GM11168 (cell line): ENCODE results near the gene TPD52L1.
"Not testable (repeated sequence)": the region's sequence is repeated elsewhere in the genome, so short reads cannot be mapped to it uniquely, and the experiment has no call there.

ENCODE experiments used
- in situ Hi-C: fragments of 300-500 bp; cut with MboI; formaldehyde crosslinking; loops from one replicate; pipeline ENCODE4 v1.12.0; 2022; ENCODE audit warnings: low sequenced_read_pairs; ENCODE audit not compliant: unreplicated experiment

The TPD52L1 gene, protein sequence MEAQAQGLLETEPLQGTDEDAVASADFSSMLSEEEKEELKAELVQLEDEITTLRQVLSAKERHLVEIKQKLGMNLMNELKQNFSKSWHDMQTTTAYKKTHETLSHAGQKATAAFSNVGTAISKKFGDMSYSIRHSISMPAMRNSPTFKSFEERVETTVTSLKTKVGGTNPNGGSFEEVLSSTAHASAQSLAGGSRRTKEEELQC

DNA sequence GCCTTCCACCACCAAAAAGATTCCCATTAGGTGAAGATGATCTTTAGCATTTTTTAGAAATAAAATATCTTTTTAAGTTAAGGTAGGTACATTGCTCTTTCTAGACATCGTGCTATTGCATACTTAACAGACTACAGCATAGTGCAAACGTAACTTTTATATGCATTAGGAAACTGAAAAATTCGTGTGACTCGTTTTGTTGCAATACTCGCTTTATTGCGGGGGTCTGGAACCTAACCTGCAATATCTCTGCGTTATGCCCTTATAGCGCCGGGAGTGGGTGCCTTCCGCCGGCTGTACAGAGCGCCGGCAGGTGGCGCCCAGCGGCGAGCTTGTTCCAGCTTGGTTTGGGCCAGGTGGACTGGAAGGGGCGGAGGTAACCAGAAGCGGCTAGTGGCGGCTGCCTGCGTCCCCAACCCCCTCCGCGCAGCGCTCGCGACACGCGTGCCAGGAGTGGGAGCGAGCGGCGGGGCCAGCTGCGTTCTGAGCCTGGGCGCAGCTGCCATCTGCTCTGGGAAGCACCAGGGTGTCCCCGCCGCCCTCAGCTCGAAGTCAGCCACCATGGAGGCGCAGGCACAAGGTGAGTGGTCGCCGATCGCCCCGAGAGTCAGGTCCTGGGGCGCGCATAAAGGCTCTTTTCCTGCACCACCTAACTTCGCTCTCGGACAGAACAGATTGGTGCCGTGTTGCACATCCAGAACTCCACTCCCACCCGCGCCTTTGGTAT lies at the start of gene TPD52L1:
Gene TPD52L1 (plus strand): TSS at position 383 of the 727 bp plus-strand sequence. CDS start 179 bp downstream, at position 562.
- in situ Hi-C loops: no loop called here

DNA sequence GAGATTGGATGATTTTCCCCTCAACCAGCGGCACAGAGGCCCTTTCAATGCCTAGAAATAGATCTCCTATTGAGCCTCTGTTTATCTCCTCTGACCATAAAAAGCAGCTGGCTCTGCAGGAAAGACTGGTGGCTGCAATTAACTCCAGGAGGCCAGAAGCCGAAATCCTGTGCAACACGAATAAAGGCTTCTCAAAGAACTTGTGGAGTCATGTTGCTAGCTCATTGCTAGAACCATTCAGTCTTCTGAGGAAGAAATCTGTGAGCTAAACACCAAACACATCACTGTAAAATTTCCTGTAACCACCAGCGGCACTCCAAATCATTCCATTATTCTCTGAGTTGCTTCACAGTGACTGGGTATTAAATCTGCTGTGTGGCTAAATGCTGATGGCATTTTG lies 49.1 kb upstream of the TPD52L1 start:
- in situ Hi-C loops: no loop called here

DNA sequence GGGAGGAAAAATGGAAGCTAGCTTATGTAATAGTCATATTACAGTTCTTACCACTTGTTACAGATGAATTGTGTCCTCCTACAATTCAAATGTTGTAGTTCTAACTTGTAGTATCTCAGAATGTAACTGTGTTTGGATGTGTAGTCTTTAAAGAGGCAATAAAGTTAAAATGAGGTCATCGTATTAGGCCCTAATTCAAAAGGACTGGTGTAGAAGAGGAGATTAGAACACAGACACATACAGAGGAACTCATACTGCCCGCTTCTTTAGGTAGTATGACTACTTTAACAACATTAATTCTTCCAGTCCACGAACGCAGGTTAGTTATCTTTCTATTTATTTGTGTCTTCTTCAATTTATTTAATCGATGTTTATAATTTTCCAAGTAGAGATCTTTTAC lies 46.5 kb upstream of the TPD52L1 start:
- in situ Hi-C loops: no loop called here

DNA sequence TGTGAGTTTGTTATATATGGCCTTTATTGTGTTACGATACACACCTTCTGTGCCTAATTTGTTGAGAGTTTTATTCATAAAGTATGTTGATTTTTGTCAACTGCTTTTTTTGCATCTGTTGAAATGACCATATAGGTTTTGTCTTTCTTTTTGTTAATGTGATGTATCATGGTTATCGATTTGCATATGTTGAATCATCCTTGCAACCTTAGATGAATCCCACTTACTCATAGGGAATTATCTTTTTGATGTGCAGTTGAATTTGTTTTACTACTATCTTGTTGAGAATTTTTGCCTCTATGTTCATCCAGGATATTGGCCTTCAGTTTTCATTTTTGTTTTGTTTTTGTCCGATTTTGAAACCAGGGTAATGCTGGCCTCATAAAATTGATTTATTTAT lies 45.7 kb upstream of the TPD52L1 start:
- in situ Hi-C loops: no loop called here

DNA sequence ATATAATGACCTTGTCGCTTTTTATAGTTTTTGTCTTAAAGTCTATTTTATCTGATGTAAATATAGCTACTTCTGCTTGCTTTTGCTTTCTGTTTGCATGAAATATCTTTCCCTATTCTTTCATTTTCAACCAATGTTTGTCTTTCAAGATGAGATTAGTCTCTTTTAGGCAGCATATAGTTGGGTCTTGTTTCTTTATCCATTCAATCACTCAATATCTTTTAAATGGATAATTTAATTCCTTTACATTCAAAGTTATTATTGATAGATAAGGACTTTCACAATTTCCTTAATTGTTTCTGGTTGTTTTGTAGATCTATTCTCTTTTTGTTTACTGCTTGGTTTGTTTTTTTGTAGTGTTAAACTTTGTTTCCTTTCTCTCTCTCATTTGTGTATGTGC lies 43.5 kb upstream of the TPD52L1 start:
- in situ Hi-C loops: no loop called here

DNA sequence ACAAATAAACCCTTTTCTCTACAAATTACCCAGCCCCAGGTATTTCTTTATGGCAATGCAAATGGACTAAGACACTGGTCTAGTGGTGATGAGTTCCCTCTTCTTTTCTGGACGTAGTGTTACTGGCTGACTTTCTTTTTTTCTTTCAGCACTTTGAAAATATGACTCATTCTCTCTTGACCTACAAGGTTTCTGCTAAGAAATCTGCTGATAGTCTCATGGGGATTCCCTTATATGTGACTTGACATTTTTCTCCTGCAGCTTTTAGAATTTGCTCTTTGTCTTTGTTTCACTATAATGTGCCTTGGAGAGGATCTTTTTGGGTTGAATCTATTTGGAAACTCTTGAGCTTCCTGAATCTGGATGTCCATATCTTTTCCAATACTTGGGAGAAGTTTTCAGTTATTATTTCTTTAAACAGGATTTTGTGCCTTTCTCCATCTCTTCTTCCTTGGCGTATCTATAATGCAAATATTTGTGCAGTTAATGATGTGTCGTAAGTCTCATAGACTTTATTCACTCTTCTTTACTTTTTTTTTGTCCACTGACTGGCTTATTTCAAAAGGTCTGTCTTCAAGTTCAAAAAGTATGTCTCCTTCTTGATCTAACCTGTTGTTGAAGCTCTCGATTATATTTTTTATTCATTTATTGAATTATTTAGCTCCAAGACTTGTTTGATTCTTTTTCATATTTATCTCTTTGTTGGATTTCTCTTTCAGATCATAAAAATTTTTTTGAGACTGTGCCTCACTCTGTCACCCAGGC lies 42.2 kb upstream of the TPD52L1 start:
- in situ Hi-C loops: no loop called here

DNA sequence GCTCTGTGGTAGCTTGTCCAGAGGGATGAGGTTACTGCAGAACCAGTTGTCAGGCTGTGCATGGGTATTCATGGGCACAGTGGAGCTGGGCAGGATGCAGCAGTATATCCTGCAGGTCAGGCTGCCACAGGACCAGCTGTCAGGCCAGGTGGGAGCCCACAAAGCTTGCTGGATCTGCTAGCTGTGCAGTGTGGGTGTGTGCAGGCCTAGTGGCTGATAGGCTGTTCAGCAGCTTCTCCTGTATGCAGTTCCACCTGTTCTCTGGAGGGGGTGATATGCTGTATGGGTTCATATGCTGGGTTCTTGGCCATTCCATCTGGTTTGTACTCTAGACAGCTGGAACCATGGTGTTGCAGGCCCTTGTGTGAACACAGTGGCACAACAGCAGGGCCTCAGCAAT lies 40.6 kb upstream of the TPD52L1 start:
- in situ Hi-C loops: no loop called here

DNA sequence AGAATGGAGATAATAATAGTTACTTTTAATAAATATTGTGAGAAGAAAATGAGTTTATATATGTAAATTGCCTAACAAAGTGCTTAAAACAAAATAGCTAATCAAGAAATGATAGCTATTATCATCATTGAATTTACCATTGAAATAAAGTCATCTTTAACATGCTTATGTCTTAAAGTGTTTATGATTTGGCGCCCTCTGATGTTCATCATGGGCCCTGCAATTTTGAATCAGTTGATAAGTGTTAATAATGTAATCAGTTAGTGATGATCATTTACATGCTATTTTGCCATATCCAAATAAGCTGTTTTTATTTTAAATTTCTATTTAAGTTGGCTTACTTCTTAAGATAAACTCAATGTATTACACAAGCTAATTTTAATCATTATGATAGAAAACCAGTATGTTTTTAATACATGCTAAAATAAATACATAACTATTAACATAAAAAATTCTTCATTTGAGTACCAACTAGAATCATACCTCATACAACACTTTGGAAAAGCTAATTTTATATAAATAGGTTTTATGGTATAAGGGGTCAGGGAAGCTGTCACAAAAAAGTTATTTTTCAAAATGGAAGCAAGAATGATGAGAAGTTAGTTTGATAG lies 39.2 kb upstream of the TPD52L1 start:
- in situ Hi-C loops: no loop called here

DNA sequence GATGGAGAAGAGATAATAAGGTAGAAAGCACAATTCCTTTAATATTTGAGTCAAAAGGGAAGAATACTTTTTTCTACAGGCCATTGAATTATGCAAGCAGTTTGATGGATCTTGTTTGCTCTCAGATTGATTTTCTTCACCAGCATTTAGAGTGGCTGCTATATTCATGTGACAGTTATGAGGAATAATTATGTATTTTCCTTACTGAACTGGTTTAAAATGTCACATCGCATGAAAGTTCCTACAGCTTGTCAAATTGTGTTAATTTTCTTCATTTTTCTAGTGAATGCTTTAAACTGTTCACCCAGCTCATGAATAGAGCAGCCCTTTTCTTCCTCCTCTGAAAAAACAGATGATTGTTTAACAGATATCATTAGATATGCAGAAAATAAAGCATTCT lies 37.4 kb upstream of the TPD52L1 start:
- in situ Hi-C loops: no loop called here

DNA sequence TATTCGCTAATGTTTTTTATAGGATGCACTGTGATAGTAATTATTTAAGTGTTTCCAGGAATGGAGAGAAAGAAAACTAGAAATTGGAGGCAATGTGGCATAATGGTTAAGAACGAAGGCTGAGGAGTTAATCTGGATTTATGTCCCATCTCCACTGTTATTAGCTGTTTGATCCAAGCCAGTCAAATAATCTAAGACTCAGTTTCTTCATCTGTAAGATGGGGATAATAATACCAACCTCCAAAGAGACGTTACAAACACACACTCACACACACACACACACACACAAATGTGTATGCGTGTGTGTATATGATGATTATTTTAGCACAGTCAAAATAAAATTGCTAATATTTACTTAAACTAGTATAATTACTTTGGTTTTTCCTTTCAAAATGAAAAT lies 36.9 kb upstream of the TPD52L1 start:
- in situ Hi-C loops: no loop called here

DNA sequence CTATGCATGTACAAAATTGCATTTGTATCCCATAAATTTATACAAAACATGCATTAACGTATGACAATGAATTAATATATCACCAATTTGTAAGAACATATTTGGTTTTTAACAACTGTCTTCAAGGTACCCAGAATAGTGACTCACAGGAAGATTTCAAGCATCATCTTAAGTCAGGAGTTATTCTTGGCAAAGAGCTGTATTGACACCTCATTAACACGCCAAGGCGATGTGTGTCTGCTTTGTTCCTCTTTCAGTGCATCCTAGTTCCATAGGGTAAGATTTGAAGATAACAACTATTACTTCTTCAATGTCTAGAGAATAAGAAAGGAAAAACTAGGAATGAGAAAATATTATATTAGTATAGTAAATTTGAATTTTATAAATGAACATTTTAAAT lies 35.8 kb upstream of the TPD52L1 start:
- in situ Hi-C loops: no loop called here

DNA sequence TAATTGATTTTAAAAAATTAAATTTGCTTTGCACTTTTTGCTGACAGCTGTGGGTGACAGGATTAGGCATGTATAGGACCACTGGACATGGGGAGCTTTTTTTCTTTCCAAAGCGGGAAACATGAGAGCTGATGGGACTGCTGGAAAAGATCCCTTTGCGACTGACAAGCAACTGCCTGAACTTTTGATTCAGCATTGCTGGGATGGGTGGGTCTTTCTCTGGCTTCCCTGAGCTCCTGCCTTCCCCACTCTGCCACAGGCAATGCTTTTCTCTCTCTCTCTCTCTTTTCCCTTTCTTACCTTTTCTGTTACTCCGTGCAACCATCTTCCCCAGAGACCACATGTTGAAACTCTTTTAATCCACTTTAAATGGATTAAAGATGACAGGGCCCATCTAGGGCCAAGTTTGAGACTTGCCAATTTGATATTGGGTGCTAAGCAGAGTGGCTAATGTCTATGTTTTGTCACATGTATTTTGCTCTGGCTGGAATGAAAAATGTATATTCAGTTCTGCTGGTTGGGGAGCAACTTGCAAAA lies 33.5 kb upstream of the TPD52L1 start:
- in situ Hi-C loops: no loop called here

DNA sequence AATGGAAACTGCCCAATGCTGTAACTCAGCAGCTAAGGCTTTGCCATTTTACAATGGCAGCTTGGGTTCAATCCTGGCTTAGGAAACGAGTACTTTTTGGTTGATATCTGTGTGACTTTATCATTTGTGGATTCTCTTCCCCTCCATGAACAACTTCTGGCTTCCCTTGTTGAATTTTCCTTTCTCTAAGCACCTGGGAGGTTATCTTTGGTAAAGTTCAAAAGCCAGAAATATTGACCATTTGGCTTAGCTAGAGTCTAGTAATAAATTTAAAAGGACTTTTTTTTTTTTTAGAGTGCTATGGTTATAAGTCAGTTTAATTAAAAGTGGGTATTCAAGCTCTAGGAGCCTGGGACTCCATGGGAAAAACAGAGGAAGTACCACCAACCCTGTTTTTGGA lies 31.7 kb upstream of the TPD52L1 start:
- in situ Hi-C loops: no loop called here

DNA sequence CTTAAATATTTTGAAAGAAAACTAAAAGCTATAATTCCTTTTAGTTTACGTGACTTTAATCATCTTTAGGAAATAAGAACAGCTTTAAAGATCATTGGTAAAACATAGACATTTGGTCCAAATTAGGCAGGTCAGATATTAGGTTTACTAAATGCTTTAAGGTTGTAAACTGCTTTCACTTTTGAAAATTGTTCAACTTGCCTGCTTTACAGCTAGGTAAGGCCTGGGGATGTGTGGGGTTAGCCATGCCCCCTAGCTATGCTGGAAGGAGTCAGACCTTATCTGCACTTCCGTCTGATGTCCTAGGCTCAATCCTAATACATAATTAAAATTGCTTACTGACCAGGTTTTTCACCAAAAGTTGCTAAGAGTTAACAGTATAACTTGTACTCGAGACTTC lies 30.5 kb upstream of the TPD52L1 start:
- in situ Hi-C loops: no loop called here

DNA sequence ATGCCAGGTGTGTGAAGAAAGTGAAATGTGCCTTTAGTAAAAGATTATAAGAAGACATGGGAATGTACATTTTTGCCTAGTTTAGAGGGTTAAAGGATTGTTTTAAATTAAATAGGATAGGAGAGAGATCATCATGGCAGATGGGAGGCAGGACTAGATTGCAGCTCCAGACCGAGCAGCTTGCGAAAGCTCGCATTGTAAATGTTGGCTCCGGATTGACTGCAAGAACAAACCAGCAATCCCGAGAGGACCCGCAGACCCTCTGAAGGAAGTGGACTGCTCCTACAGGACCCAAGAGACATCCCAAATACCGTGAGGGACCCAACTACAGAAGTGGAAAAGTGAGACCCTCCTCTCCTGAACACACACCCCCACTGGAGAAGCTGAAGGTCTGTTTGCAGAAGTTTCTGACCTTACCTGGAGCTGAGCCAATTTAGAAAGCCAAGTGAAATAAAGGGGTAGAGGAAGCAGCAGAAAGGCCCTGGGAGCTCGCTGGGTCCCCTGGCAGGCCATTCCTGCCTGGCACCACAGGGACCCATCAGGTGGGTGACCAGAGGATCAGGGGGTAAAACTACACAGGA lies 30.0 kb upstream of the TPD52L1 start:
- in situ Hi-C loops: no loop called here

DNA sequence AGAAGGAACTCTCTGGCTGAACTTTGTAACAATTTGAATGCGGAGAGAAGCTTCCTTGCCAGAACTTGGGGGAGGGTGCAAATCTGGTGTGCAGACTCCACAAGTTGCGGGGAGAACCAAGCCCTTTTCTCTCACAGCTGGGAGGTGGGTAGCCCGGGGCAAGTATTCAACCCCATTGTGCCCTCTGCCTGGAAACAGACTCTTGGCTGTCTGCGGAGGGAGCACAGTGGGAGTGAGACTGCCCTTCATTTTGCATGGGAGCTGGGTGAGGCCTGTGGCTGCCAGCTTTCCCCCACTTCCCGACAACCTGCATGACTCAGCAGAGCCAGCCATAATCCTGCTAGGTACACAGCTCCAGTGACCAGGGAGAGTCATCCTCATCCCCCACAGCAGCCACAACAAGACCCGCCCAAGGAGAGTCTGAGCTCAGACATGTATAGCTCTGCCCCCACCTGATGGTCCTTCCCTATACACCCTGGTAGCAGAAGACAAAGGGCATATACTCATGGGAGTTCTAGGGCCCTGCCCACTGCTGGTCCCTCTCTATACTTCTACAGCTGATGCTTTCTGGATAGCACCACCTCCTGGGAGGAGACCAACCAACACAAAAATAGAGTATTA lies 29.4 kb upstream of the TPD52L1 start:
- in situ Hi-C loops: no loop called here

DNA sequence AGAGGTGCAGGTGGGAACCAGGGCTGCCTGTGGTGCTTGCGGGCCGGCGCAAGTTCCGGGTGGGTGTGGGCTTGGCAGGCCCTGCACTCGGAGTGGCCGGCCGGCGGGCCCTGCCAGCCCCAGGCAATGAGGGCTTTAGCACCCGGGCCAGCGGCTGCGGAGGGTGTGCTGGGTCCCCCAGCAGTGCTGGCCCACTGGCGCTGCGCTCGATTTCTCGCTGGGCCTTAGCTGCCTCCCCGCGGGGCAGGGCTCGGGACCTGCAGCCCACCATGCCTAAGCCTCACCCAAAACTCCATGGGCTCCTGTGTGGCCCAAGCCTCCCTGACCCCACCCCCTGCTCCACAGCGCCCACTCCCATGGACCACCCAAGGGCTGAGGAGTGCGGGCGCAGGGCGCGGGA lies 27.7 kb upstream of the TPD52L1 start:
- in situ Hi-C loops: not testable (repeated sequence)

DNA sequence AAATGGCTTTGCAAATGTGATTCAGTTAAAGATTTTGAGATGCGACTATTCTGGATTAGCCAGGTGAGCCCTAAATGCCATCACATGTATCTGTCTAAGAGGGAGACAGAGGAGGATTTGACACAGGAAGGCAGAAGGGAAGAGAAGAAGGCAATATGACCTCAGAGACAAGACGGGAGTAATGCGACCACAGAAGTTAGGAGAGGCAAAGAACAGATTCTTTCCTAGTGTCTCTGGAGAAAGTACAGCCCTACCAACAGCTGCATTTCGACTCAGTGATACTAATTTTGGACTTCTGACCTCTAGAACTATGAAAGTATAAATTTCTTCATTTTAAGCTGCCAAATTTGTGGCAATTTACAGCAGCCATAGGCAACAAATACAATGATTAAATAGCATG lies 24.2 kb upstream of the TPD52L1 start:
- in situ Hi-C loops: no loop called here

DNA sequence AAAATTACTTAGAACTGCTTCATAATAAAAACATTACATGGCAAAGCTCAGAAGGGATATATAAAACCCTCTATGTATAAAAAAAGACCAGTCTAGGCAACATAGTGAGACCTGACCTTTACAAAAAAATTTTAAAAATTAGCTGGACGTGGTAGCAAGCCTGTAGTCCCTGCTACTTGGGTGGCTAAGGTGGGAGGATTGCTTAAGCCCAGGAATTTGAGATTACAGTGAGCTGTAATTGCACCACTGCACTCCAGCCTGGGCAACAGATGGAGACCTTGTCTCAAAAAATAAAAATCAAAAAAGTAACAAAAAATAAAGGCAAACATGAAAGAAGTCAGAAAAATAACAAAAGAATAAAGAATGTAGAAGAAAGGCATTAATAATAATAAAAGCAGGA lies 21.5 kb upstream of the TPD52L1 start:
- in situ Hi-C loops: no loop called here

DNA sequence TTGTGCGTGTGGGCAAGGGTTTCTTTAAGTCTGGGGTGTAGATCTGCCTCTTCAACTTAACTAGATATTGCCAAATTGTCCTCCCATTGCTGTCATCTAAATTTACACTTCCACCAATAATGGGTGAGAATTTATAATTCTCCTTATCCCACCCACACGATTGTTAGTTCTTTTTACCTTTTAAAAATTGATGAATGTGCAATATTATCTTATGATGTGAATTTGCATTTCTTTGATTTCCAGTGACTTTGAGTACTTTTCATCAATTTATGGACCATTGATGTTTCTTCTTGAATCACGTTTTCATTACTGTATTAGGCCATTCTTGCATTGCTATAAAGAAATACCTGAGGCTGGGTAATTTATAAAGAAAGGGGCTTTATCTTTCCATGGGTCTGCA lies 17.2 kb upstream of the TPD52L1 start:
- in situ Hi-C loops: no loop called here
